Vagina (tissue), 2 donors: ENCODE data around the gene CD300LD.

Experiments used
- POLR2A ChIP-seq, 2 donors: fragments of 450-650 bp; IDR thresholded peaks; one replicate each; pipeline ENCODE4 v1.6.1; 2017; ENCODE audit warnings: antibody characterized with exemption in 2 of 2, mild to moderate bottlenecking in 2 of 2, moderate library complexity in 2 of 2
- POLR2AphosphoS5 ChIP-seq, 2 donors: sonication (generic); formaldehyde crosslinking; IDR thresholded peaks; one replicate each; pipeline ENCODE4 v1.9.0; 2017; ENCODE audit warnings: antibody characterized with exemption in 2 of 2, mild to moderate bottlenecking in 2 of 2, low read depth in 1 of 2; ENCODE audit not compliant: insufficient read depth in 1 of 2

DNA sequence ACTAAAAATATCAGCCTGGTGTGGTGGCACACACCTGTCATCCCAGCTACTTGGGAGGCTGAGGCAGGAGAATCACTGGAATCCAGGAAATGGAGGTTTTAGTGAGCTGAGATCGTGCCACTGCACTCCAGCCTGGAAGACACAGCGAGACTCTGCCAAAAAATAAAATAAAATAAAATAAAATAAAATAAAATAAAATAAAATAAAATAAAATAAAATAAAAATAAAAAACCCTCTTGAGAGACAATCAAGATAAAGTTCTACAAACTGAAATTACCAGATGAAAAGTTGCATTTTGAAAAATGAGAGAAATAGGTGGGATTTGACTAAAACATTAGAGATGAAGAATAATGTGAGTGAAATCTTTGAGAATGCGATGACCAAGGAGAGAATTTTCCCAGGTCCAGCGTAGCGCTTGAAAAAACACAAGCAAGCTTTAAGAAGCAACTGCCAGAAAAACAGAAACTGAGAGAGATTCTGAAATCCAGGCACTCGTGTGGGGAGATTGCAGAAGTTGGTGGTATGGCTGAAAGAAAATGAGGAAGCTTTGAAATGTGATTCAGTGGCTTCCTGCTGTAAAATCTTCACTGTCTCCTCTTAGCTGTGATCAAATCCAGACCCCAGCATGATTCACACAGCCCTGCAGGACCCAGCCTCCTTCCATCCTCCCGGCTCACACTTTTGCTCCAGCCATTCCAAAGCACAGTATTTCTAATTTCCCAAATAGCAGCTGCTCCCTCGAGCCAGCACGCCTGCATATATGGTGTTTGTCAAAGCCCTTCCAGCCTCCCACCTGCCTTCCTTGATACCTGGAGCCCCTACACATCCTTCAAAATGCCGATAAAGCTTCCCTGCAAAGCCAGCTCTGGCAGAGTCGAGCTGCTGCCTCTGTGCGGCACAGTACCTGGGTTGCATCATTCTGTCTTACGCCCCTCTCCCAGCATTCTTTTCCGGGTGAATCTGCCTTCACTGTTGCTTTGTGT is 39.7 kb upstream of the CD300LD start:
- TF ChIP-seq POLR2AphosphoS5 (IDR thresholded peaks at IDR 0.05; ENCODE audit: insufficient read depth in 1 of 2, low read depth in 1 of 2) (no peak), POLR2A (IDR thresholded peaks at IDR 0.05) (no peak)
